Measurements from ENCODE around the gene CHCHD3. TPM values are rescaled to one million over a fixed set of nuclear protein-coding genes. Genes with fewer than 3 reads are reported as not detected.

The CHCHD3 gene
- polyA plus RNA-seq, 1 donor, result 56.8 TPM

- H3K4me1 ChIP-seq (ENCODE audit: control insufficient read depth, insufficient read depth, low read length), result peaks cover 11% of the 10 kb centered on the region
- WGBS (ENCODE audit: insufficient coverage, low lambda C conversion rate), result 100% methylated on average over 1 of the region's 2 CpGs
- H3K27ac ChIP-seq (ENCODE audit: low read length), result no peak overlapping the region
Measured at GRCh38 chr7:132810561-132810960, 271.3 kb downstream of the CHCHD3 start.

GRCh38 chr7:132806834-132807233 lies 275.1 kb downstream of the CHCHD3 start:
- H3K27ac ChIP-seq (ENCODE audit: low read length), result no peak overlapping the region
- H3K4me3 ChIP-seq (ENCODE audit: low read length), result no peak overlapping the region
- WGBS (ENCODE audit: insufficient coverage, low lambda C conversion rate), result no CpG with 5 or more reads among the region's 4 CpGs
- no peaks in the 10 kb centered on the region for H3K4me1 ChIP-seq (ENCODE audit: control insufficient read depth, insufficient read depth, low read length)
- no peaks in the 10 kb centered on the region for H3K27me3 ChIP-seq (ENCODE audit: control insufficient read depth, insufficient read depth, low read length)
- H3K36me3 ChIP-seq (ENCODE audit: control insufficient read depth, insufficient read depth, low read length), result no peaks in the 10 kb centered on the region
- no peaks in the 10 kb centered on the region for H3K9me3 ChIP-seq (ENCODE audit: control insufficient read depth, low read depth, low read length)
- DNase-seq, result no peak

More at GRCh38 chr7:132810561-132810960, 271.3 kb downstream of the CHCHD3 start:
- H3K9me3 ChIP-seq (ENCODE audit: control insufficient read depth, low read depth, low read length), result no peaks in the 10 kb centered on the region
- H3K36me3 ChIP-seq (ENCODE audit: control insufficient read depth, insufficient read depth, low read length), result no peaks in the 10 kb centered on the region
- H3K4me3 ChIP-seq (ENCODE audit: low read length), result no peak overlapping the region
- H3K27me3 ChIP-seq (ENCODE audit: control insufficient read depth, insufficient read depth, low read length), result no peaks in the 10 kb centered on the region
- no peak for DNase-seq

- no peak for DNase-seq
- H3K27me3 ChIP-seq (ENCODE audit: control insufficient read depth, insufficient read depth, low read length), result no peaks in the 10 kb centered on the region
- H3K27ac ChIP-seq (ENCODE audit: low read length), result no peak overlapping the region
- H3K4me3 ChIP-seq (ENCODE audit: low read length), result no peak overlapping the region
- no CpG with 5 or more reads among the region's 5 CpGs for WGBS (ENCODE audit: insufficient coverage, low lambda C conversion rate)
- H3K36me3 ChIP-seq (ENCODE audit: control insufficient read depth, insufficient read depth, low read length), result no peaks in the 10 kb centered on the region
- no peaks in the 10 kb centered on the region for H3K4me1 ChIP-seq (ENCODE audit: control insufficient read depth, insufficient read depth, low read length)
- H3K9me3 ChIP-seq (ENCODE audit: control insufficient read depth, low read depth, low read length), result no peaks in the 10 kb centered on the region
Measured at GRCh38 chr7:132805766-132806165, 276.1 kb downstream of the CHCHD3 start.

GRCh38 chr7:132804849-132805485 lies 276.9 kb downstream of the CHCHD3 start:
- DNase-seq, result no peak
- H3K4me1 ChIP-seq (ENCODE audit: control insufficient read depth, insufficient read depth, low read length), result no peaks in the 10 kb centered on the region
- H3K27ac ChIP-seq (ENCODE audit: low read length), result no peak overlapping the region
- 80% methylated on average over 1 of the region's 7 CpGs for WGBS (ENCODE audit: insufficient coverage, low lambda C conversion rate)
- H3K4me3 ChIP-seq (ENCODE audit: low read length), result no peak overlapping the region
- H3K27me3 ChIP-seq (ENCODE audit: control insufficient read depth, insufficient read depth, low read length), result no peaks in the 10 kb centered on the region
- no peaks in the 10 kb centered on the region for H3K36me3 ChIP-seq (ENCODE audit: control insufficient read depth, insufficient read depth, low read length)
- H3K9me3 ChIP-seq (ENCODE audit: control insufficient read depth, low read depth, low read length), result no peaks in the 10 kb centered on the region

- H3K4me3 ChIP-seq (ENCODE audit: low read length), result no peak overlapping the region
- H3K27me3 ChIP-seq (ENCODE audit: control insufficient read depth, insufficient read depth, low read length), result no peaks in the 10 kb centered on the region
- peaks cover 2% of the 10 kb centered on the region for H3K36me3 ChIP-seq (ENCODE audit: control insufficient read depth, insufficient read depth, low read length)
- no peak for DNase-seq
- H3K4me1 ChIP-seq (ENCODE audit: control insufficient read depth, insufficient read depth, low read length), result no peaks in the 10 kb centered on the region
- H3K27ac ChIP-seq (ENCODE audit: low read length), result no peak overlapping the region
- no CpG with 5 or more reads among the region's 1 CpG for WGBS (ENCODE audit: insufficient coverage, low lambda C conversion rate)
- no peaks in the 10 kb centered on the region for H3K9me3 ChIP-seq (ENCODE audit: control insufficient read depth, low read depth, low read length)
Measured at GRCh38 chr7:132800522-132800921, 281.4 kb downstream of the CHCHD3 start.

GRCh38 chr7:132799081-132799413 lies 282.8 kb downstream of the CHCHD3 start:
- Histone ChIP-seq H3K9me3 (ENCODE audit: control insufficient read depth, low read depth, low read length) (no peaks in the 10 kb centered on the region), H3K27me3 (ENCODE audit: control insufficient read depth, insufficient read depth, low read length) (no peaks in the 10 kb centered on the region), H3K4me1 (ENCODE audit: control insufficient read depth, insufficient read depth, low read length) (no peaks in the 10 kb centered on the region), H3K36me3 (ENCODE audit: control insufficient read depth, insufficient read depth, low read length) (peaks cover 2% of the 10 kb centered on the region), H3K4me3 (ENCODE audit: low read length) (no peak overlapping the region), H3K27ac (ENCODE audit: low read length) (no peak overlapping the region)
- DNase-seq, result no peak

- Histone ChIP-seq H3K27ac (ENCODE audit: low read length) (no peak overlapping the region), H3K27me3 (ENCODE audit: control insufficient read depth, insufficient read depth, low read length) (no peaks in the 10 kb centered on the region), H3K36me3 (ENCODE audit: control insufficient read depth, insufficient read depth, low read length) (peaks cover 9% of the 10 kb centered on the region), H3K9me3 (ENCODE audit: control insufficient read depth, low read depth, low read length) (no peaks in the 10 kb centered on the region), H3K4me3 (ENCODE audit: low read length) (no peak overlapping the region), H3K4me1 (ENCODE audit: control insufficient read depth, insufficient read depth, low read length) (no peaks in the 10 kb centered on the region)
- WGBS (ENCODE audit: insufficient coverage, low lambda C conversion rate), result no CpG with 5 or more reads among the region's 3 CpGs
- no peak for DNase-seq
Measured at GRCh38 chr7:132797152-132797551, 284.7 kb downstream of the CHCHD3 start.

GRCh38 chr7:132793474-132793873 lies 288.4 kb downstream of the CHCHD3 start:
- DNase-seq, result no peak
- WGBS (ENCODE audit: insufficient coverage, low lambda C conversion rate), result 100% methylated on average over 1 of the region's 3 CpGs
- no peaks in the 10 kb centered on the region for H3K4me1 ChIP-seq (ENCODE audit: control insufficient read depth, insufficient read depth, low read length)
- H3K36me3 ChIP-seq (ENCODE audit: control insufficient read depth, insufficient read depth, low read length), result peaks cover 12% of the 10 kb centered on the region
- no peaks in the 10 kb centered on the region for H3K27me3 ChIP-seq (ENCODE audit: control insufficient read depth, insufficient read depth, low read length)
- H3K9me3 ChIP-seq (ENCODE audit: control insufficient read depth, low read depth, low read length), result no peaks in the 10 kb centered on the region
- no peak overlapping the region for H3K27ac ChIP-seq (ENCODE audit: low read length)
- no peak overlapping the region for H3K4me3 ChIP-seq (ENCODE audit: low read length)

GRCh38 chr7:132791036-132791435 lies 290.9 kb downstream of the CHCHD3 start:
- Histone ChIP-seq H3K36me3 (ENCODE audit: control insufficient read depth, insufficient read depth, low read length) (peaks cover 12% of the 10 kb centered on the region), H3K27ac (ENCODE audit: low read length) (no peak overlapping the region), H3K4me1 (ENCODE audit: control insufficient read depth, insufficient read depth, low read length) (no peaks in the 10 kb centered on the region), H3K27me3 (ENCODE audit: control insufficient read depth, insufficient read depth, low read length) (no peaks in the 10 kb centered on the region), H3K4me3 (ENCODE audit: low read length) (no peak overlapping the region), H3K9me3 (ENCODE audit: control insufficient read depth, low read depth, low read length) (no peaks in the 10 kb centered on the region)
- WGBS (ENCODE audit: insufficient coverage, low lambda C conversion rate), result no CpG with 5 or more reads among the region's 1 CpG
- DNase-seq, result no peak

- H3K9me3 ChIP-seq (ENCODE audit: control insufficient read depth, low read depth, low read length), result no peaks in the 10 kb centered on the region
- H3K27me3 ChIP-seq (ENCODE audit: control insufficient read depth, insufficient read depth, low read length), result no peaks in the 10 kb centered on the region
- no peak overlapping the region for H3K4me3 ChIP-seq (ENCODE audit: low read length)
- DNase-seq, result no peak
- no peaks in the 10 kb centered on the region for H3K4me1 ChIP-seq (ENCODE audit: control insufficient read depth, insufficient read depth, low read length)
- WGBS (ENCODE audit: insufficient coverage, low lambda C conversion rate), result 90% methylated on average over 2 of the region's 2 CpGs
- H3K27ac ChIP-seq (ENCODE audit: low read length), result no peak overlapping the region
- peaks cover 13% of the 10 kb centered on the region for H3K36me3 ChIP-seq (ENCODE audit: control insufficient read depth, insufficient read depth, low read length)
Measured at GRCh38 chr7:132790104-132790503, 291.8 kb downstream of the CHCHD3 start.

- H3K27me3 ChIP-seq (ENCODE audit: control insufficient read depth, insufficient read depth, low read length), result no peaks in the 10 kb centered on the region
- whole genome bisulfite sequencing (ENCODE audit: insufficient coverage, low lambda C conversion rate), result no CpG with 5 or more reads among the region's 6 CpGs
- H3K4me1 ChIP-seq (ENCODE audit: control insufficient read depth, insufficient read depth, low read length), result no peaks in the 10 kb centered on the region
- H3K4me3 ChIP-seq (ENCODE audit: low read length), result no peak overlapping the region
- H3K36me3 ChIP-seq (ENCODE audit: control insufficient read depth, insufficient read depth, low read length), result peaks cover 14% of the 10 kb centered on the region
- H3K27ac ChIP-seq (ENCODE audit: low read length), result no peak overlapping the region
- no peak for DNase-seq
- H3K9me3 ChIP-seq (ENCODE audit: control insufficient read depth, low read depth, low read length), result no peaks in the 10 kb centered on the region
Measured at GRCh38 chr7:132789281-132789680, 292.6 kb downstream of the CHCHD3 start.
